Esophagus mucosa (tissue), 1 donor: ENCODE results near the gene RNF220. TPM values are rescaled to one million over a fixed set of nuclear protein-coding genes. Genes with fewer than 3 reads are reported as not detected.
A peak's percentile ranks its signal among the peaks of the same experiment; 100 is the strongest.

Source experiments
- ATAC-seq: fragments of 200-7000 bp; cut with Tn5 transposase; one replicate; pipeline ENCODE4 v1.9.1; 2020
- total RNA-seq: library from RNA; stranded (reverse); gene quantifications from one replicate; pipeline ENCODE4 v1.2.4, GENCODE V29; 2023
- donor health status: DM: yes; HTN: yes; CAD: no.

RNF220 gene
- total RNA-seq, 1 donor from 2014 or later = 29.4 TPM

- ATAC-seq = no peak
Observed at GRCh38 chr1:44524655-44525500, 119.8 kb downstream of the RNF220 start.

DNA sequence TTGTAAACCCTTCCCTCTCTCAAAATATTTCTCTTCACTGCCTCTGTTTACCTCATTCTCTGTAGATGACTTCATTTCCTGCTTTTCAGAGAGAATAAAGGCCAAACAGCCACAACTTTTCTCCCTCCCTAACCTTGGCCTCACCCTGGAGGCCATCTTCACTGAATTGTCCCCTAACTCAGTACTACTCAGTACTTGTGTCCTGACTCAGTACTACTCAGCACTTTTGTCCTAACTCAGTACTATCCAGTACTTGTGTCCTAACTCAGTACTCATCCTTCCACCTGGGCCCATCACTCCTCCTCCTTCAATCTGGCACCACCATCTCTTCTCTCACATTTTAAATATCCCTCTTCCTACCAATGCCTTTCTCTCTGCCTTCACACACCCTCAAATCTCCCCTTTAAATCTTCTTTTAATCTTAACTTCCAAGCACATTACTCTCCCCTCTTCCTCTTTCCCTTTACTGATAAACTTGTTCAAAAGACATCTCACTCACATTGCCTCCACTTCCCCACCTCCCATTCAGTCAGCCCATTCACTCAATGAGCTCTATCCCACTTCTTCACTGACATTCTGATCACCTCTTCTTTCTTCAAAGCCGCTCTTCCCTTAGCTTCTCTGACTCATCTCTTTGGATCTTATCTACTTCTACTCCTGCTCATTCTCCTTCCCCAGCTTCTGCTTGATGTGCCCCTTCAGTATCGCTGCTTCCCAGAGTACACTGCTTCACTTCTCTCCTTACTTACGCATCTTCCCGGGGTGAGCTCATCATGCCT is 121.4 kb downstream of the RNF220 start:
- ATAC-seq = no peak

DNA sequence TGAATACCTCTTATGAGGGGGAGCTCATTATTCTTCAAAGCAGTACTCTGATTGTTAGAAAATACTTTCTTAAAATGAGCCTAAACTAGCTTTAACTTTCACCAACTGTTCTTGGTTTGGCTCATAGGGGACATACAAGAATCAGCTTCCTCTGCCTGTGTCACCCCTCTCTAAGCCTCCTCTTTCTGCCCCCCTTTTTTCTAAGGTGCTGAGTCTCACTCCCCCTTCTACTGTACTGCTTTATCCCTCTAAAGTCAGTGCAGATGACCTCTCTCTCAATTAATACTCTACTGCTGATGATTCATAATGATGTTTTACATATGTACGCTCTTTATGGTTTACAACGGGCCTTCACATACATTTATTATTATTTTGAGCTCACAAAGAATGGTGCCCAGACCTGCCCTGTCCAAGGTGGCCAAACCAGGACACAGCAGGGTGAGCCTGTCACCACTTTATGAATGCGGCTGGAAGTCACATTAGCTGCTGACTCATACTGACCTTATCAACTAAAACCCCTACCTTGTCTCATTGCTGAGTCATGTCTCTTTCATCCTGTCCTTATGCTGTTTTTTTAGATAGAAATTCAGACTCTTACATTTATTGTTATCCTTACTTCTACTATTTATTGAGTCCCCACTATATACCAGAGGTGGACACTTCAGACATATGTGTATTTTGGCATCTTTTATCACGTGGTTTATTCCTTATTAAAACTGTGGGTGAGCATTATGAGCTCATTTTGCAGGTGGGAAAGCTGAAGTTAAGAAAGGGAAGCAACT is 126.9 kb downstream of the RNF220 start:
- peak; percentile 31 for ATAC-seq

GRCh38 chr1:44532567-44532944 is 127.5 kb downstream of the RNF220 start:
- no peak for ATAC-seq

DNA sequence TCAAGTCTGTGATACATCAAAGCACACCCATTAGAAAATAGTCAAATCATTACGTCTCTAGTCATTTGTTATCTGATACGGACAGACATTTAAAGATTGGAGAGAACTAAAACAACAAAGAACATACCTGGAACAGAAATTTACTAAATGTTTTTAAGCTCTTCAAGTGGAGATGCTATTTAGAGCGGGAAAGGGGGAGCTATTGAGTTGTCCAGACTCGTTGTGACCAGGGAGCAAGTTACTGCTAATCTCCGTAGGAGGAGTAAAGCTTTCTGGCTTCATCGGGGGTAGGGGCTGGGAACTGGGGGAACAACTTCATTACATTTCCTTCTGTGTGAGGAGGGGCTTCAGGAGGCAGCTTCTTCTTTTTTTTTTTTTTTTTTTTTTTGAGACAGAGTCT is 129.7 kb downstream of the RNF220 start:
- ATAC-seq = no peak

- ATAC-seq = no peak
Observed at GRCh38 chr1:44536357-44537209, 131.5 kb downstream of the RNF220 start.

GRCh38 chr1:44537538-44537937 is 132.5 kb downstream of the RNF220 start:
- ATAC-seq = no peak

DNA sequence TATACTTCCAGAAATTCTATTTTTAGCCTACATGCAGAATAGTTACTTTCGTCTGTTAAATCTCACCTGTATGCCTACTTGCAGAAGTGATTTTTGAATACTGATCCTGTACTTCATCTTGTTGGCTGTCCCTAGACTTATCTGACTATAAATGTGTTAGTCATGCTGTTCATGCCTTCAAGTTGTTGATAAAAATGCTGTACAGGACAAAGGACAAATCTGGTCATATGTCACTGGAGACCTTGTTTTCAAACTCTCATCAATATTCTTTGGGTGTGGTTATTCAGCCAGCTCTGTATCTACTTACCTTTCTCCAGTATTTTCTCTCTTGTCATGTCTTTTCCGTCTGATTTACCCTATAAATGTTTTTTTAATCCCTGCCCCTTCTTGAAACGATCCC is 132.9 kb downstream of the RNF220 start:
- ATAC-seq = no peak

GRCh38 chr1:44539991-44540730 is 135.1 kb downstream of the RNF220 start:
- ATAC-seq = no peak

GRCh38 chr1:44542420-44543063 is 137.5 kb downstream of the RNF220 start:
- no peak for ATAC-seq

- no peak for ATAC-seq
Observed at GRCh38 chr1:44543064-44543744, 138.1 kb downstream of the RNF220 start.

GRCh38 chr1:44543786-44544185 is 138.7 kb downstream of the RNF220 start:
- no peak for ATAC-seq

DNA sequence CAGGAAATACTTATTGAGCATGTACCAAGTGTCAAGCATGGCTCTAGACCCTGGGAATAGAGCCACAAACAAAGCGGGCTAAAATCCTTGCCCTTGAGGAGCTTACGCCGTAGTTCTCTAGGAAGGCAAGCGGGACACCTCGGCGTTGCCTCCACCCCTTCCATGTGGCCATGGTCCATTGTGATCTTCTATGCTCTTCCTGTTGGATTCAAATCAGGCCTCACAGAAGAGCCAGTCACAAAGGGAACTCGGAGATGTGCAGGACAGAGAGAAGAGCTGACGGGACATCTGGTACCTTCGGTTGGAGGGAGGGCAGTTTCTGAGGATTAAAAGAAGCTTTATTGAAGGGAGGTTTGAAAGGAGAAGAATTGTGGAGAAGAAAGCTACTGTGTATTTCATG is 139.9 kb downstream of the RNF220 start:
- ATAC-seq = no peak

GRCh38 chr1:44545961-44546360 is 140.9 kb downstream of the RNF220 start:
- ATAC-seq = peak; percentile 66

- no peak for ATAC-seq
Observed at GRCh38 chr1:44546403-44547053, 141.5 kb downstream of the RNF220 start.

DNA sequence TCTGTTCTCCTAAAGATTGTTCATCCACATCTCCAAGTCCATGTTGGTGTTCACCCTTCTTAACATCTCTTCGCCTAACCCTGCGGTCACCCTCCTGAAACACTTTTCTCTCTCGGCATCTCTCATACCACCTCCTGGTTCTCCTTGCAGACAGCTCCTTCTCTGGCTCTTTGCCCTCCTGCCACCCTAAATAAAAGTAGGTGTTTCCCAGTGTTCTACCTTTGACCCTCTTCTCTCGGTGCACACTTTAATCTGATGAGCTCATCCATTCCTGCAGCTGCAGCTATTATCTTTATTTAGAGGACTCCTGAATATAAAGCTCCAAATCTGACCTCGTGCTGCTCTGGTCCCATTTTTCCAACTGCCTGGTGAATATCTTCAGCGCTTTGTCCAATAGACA is 142.3 kb downstream of the RNF220 start:
- ATAC-seq = no peak

DNA sequence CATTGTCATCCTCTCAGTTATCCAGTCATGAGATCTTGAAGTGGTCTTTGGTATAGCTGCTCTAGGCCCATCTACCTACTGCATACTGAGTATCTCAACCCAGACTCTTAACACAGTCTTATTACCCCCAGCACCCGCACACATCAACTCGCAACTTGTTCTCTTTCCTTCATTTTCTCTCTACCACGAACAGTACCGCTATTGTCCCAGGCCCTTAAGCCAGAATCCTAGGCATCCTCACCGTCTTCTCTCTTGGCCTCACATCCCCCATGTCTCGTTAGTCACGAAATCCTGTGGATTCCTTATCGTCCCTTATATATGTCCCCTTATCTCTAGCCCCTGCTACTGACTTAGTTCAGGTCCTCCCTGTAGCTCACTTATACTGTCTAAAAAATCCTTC is 142.8 kb downstream of the RNF220 start:
- no peak for ATAC-seq

- ATAC-seq = no peak
Observed at GRCh38 chr1:44549510-44549909, 144.5 kb downstream of the RNF220 start.

GRCh38 chr1:44553127-44553758 is 148.2 kb downstream of the RNF220 start:
- no peak for ATAC-seq
